ENCODE measurements around the gene SLC35E2B.
A peak's percentile ranks its signal among the peaks of the same experiment; 100 is the strongest.

SLC35E2B gene

DNA sequence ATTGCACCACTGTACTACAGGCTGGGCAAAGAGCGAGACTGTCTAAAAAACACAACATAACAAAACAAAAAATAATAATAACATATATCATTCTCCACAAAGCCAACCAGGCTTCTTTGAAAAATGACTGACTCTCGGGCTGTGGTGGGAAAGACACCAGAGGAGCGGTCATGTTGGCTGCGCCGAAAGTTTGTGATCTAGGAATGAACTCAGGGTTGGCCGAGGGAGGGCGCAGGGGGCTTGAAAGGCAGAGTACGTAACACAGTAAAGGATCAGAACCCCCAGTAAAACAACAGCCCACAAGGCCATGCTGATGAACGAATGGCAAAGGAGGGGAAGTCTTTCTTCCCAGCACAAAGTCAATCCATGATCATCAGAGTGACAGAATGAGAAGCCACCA is 4.7 kb downstream of the SLC35E2B start:
- Histone ChIP-seq H3K27ac (no peak overlapping the region), H3K9me3 (ENCODE audit: severe bottlenecking) (no peaks in the 10 kb centered on the region), H3K36me3 (peaks cover 3% of the 10 kb centered on the region; the same call in 1 of the 2 replicates), H3K27me3 (ENCODE audit: insufficient read depth, low read depth, severe bottlenecking) (no peaks in the 10 kb centered on the region), H3K4me3 (ENCODE audit: low read depth, low read length) (no peak overlapping the region)
- TF ChIP-seq, protein P1, sequence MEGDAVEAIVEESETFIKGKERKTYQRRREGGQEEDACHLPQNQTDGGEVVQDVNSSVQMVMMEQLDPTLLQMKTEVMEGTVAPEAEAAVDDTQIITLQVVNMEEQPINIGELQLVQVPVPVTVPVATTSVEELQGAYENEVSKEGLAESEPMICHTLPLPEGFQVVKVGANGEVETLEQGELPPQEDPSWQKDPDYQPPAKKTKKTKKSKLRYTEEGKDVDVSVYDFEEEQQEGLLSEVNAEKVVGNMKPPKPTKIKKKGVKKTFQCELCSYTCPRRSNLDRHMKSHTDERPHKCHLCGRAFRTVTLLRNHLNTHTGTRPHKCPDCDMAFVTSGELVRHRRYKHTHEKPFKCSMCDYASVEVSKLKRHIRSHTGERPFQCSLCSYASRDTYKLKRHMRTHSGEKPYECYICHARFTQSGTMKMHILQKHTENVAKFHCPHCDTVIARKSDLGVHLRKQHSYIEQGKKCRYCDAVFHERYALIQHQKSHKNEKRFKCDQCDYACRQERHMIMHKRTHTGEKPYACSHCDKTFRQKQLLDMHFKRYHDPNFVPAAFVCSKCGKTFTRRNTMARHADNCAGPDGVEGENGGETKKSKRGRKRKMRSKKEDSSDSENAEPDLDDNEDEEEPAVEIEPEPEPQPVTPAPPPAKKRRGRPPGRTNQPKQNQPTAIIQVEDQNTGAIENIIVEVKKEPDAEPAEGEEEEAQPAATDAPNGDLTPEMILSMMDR (IDR thresholded peaks at IDR 0.05; ENCODE audit: low read depth, low read length): no peak
- no peak for DNase-seq

DNA sequence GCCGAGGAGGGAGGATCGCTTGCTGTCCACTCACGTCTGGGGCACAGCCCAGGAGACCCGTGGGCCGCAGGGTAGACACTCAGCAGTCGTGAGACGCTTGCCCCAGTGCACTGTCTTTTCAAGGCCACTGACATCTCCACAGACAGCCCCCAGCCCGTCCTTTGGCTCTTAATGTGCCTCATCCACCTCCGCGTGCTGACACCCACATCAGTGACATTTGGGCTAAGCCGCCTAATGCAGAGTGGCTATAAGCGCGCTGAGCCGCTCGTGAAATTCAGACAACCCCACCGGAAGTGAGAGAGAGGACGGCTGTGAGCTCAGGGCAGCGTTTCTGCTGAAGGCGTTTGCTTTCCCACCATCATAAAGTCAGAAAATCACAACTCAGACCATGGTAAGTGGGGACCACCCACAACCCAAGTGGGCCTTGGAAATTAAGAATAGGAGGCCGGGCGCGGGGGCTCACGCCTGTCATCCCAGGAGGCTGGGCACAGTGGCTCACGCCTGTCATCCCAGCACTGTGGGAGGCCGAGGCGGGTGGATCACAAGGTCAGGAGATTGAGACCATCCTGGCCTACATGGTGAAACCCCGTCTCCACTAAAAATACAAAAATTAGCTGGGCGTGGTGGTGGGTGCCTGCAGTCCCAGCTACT is 8.4 kb downstream of the SLC35E2B start:
- TF ChIP-seq, protein P1 (IDR thresholded peaks at IDR 0.05; ENCODE audit: low read depth, low read length): no peak
- H3K4me3 ChIP-seq (ENCODE audit: low read depth, low read length): peak overlapping the region; percentile 9; the same call in 1 of the 2 replicates
- no peaks in the 10 kb centered on the region for H3K27me3 ChIP-seq (ENCODE audit: insufficient read depth, low read depth, severe bottlenecking)
- no peaks in the 10 kb centered on the region for H3K9me3 ChIP-seq (ENCODE audit: severe bottlenecking)
- H3K27ac ChIP-seq: peak overlapping the region; percentile 59
- peaks cover 6% of the 10 kb centered on the region for H3K36me3 ChIP-seq
- DNase-seq: peak; percentile 52

DNA sequence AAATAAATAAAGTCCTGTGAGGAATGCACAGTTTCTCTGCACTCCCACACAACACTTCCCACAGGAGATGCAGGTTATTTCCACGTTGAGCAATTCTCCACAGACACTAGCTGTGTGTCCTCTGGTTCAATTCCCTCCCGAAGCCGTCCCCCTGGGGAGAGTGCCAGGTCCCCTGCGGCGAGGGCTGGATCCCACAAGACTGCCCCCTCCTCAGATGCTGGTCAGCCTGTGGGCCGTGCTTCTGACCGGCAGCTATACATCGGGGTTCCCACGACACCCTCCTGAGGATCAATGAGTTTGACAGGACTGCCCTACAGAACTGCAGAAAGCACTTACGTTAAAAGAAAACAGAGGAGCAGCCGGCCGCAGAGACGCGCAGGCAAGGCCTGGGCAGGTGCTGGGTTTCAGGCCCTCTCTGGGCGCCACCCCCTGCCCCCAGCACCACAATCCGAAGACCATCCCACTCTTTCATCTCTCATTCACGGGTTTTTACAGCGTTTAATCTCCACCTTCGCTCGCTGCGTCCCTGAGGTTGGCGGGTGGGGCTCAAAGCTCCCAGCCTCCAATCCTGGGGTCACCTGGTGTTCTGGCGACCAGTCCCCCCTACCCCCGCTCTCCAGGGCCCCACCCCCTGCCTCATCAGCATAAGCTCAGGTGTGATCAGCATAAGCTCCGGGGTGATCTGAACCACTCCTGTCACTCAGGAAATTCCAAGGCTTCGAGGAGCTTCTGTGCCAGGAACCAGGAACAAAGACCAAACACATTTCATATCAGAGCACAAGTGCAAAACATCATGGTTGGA is 9.3 kb downstream of the SLC35E2B start:
- Histone ChIP-seq H3K27ac (peak overlapping the region; percentile 59), H3K4me3 (ENCODE audit: low read depth, low read length) (peak overlapping the region; percentile 9; the same call in 1 of the 2 replicates), H3K9me3 (ENCODE audit: severe bottlenecking) (no peaks in the 10 kb centered on the region), H3K27me3 (ENCODE audit: insufficient read depth, low read depth, severe bottlenecking) (no peaks in the 10 kb centered on the region), H3K36me3 (peaks cover 6% of the 10 kb centered on the region)
- peak; percentile 67 for DNase-seq
- TF ChIP-seq, protein P1 (IDR thresholded peaks at IDR 0.05; ENCODE audit: low read depth, low read length): no peak

GRCh38 chr1:1680912-1681273 is 11.7 kb downstream of the SLC35E2B start:
- no peaks in the 10 kb centered on the region for H3K9me3 ChIP-seq (ENCODE audit: severe bottlenecking)
- H3K27ac ChIP-seq: no peak overlapping the region
- TF ChIP-seq, protein P1 (IDR thresholded peaks at IDR 0.05; ENCODE audit: low read depth, low read length): no peak
- DNase-seq: no peak
- H3K36me3 ChIP-seq: peaks cover 6% of the 10 kb centered on the region
- no peaks in the 10 kb centered on the region for H3K27me3 ChIP-seq (ENCODE audit: insufficient read depth, low read depth, severe bottlenecking)
- no peak overlapping the region for H3K4me3 ChIP-seq (ENCODE audit: low read depth, low read length)

GRCh38 chr1:1680031-1680911 is 12.3 kb downstream of the SLC35E2B start:
- Histone ChIP-seq H3K27ac (no peak overlapping the region), H3K27me3 (ENCODE audit: insufficient read depth, low read depth, severe bottlenecking) (no peaks in the 10 kb centered on the region), H3K9me3 (ENCODE audit: severe bottlenecking) (no peaks in the 10 kb centered on the region), H3K4me3 (ENCODE audit: low read depth, low read length) (no peak overlapping the region), H3K36me3 (peaks cover 6% of the 10 kb centered on the region)
- TF ChIP-seq, protein P1 (IDR thresholded peaks at IDR 0.05; ENCODE audit: low read depth, low read length): no peak
- DNase-seq: no peak
